Panc1 (cell line): ENCODE measurements around the gene RNPS1. TPM values are rescaled to one million over a fixed set of nuclear protein-coding genes. Genes with fewer than 3 reads are reported as not detected.

Experiments
- ATAC-seq: fragments of 200-7000 bp; cut with Tn5 transposase; 2 replicates; pipeline ENCODE4 v1.9.1; 2020; ENCODE audit warnings: mild to moderate bottlenecking, moderate library complexity
- BruUV-seq: library from RNA; stranded (reverse); fragments of 400-500 nt; replicated peaks from 2 replicates; lab custom pipeline; 2021; lab: Mats Ljungman, UMichigan
- CTCF ChIA-PET: fragments of 300-600 bp; sonication (Branson Sonifier 250); formaldehyde crosslinking; loops from one replicate; lab custom pipeline; 2022; ENCODE audit warnings: antibody characterized with exemption; lab: Charles Lee
- POLR2A ChIA-PET: fragments of 300-600 bp; sonication (Branson Sonifier 250); formaldehyde crosslinking; loops from one replicate; lab custom pipeline; 2022; ENCODE audit warnings: antibody characterized with exemption; lab: Charles Lee
- DNase-seq: peaks from one replicate; pipeline ENCODE4 v3.0.0-alpha.2; 2010; ENCODE audit warnings: low read depth, low spot score
- H3K27ac ChIP-seq: 2 replicates; pipeline ENCODE4 v1.5.1; 2011; ENCODE audit warnings: mild to moderate bottlenecking, low read length, inconsistent platforms
- H3K27me3 ChIP-seq: fragments of 200-500 bp; sonication (Bioruptor generic); 2 replicates; pipeline ENCODE4 v1.6.0; 2014; ENCODE audit warnings: low read length, inconsistent platforms; ENCODE audit not compliant: control insufficient read depth, insufficient read depth
- H3K36me3 ChIP-seq: fragments of 200-500 bp; sonication (Bioruptor generic); 2 replicates; pipeline ENCODE4 v1.5.1; 2014; ENCODE audit warnings: inconsistent platforms, mild to moderate bottlenecking, low read length, moderate library complexity; ENCODE audit not compliant: control insufficient read depth, insufficient read depth
- H3K4me1 ChIP-seq: 2 replicates; pipeline ENCODE4 v1.5.1; 2011; ENCODE audit warnings: inconsistent platforms, mild to moderate bottlenecking, low read length, moderate library complexity; ENCODE audit not compliant: control insufficient read depth, insufficient read depth
- H3K4me3 ChIP-seq, 2 experiments: 2 replicates each; pipeline ENCODE4 v1.5.1; 2011 to 2012; ENCODE audit warnings: low read depth in 2 of 2, low read length in 2 of 2, mild to moderate bottlenecking in 2 of 2, inconsistent platforms in 1 of 2, moderate library complexity in 1 of 2
- H3K9me3 ChIP-seq: fragments of 200-500 bp; sonication (Bioruptor generic); 2 replicates; pipeline ENCODE4 v1.5.1; 2014; ENCODE audit warnings: low read depth, mild to moderate bottlenecking, inconsistent platforms, low read length, moderate library complexity; ENCODE audit not compliant: control insufficient read depth, insufficient read depth
- CTCF ChIP-seq: fragments of 450-650 bp; IDR thresholded peaks from 2 replicates; pipeline ENCODE4 v1.5.1; 2017; ENCODE audit warnings: mild to moderate bottlenecking
- POLR2AphosphoS5 ChIP-seq: IDR thresholded peaks from 2 replicates; pipeline ENCODE4 v1.6.1; 2012; ENCODE audit warnings: mild to moderate bottlenecking, low read depth, low read length, moderate library complexity
- REST ChIP-seq, 2 experiments: IDR thresholded peaks; 2 replicates each; pipeline ENCODE4 v1.6.1; 2011 to 2012; ENCODE audit warnings: low read depth in 2 of 2, control low read depth in 1 of 2, low read length in 1 of 2, mild to moderate bottlenecking in 1 of 2, moderate library complexity in 1 of 2; ENCODE audit not compliant: insufficient read depth in 1 of 2
- SIN3A ChIP-seq: IDR thresholded peaks from 2 replicates; pipeline ENCODE4 v1.6.1; 2012; ENCODE audit warnings: low read depth, mild to moderate bottlenecking, low read length, moderate library complexity, borderline replicate concordance; ENCODE audit not compliant: insufficient read depth
- TCF7L2 ChIP-seq: IDR thresholded peaks from 2 replicates; pipeline ENCODE4 v1.6.1; 2011; ENCODE audit warnings: mild to moderate bottlenecking, low read depth, low read length, inconsistent platforms
- in situ Hi-C: cut with HindIII; loops from 2 replicates; pipeline ENCODE4 v1.10.0; 2016; ENCODE audit warnings: low sequenced_read_pairs, low pct_unique_long_range_greater_than_20kb
- intact Hi-C: fragments of 100-400 bp; cut with micrococcal nuclease; formaldehyde crosslinking; loops from one replicate; pipeline ENCODE4 v1.10.0; 2022; ENCODE audit not compliant: unreplicated experiment
- total RNA-seq: library from RNA; stranded (reverse); gene quantifications from one replicate; pipeline ENCODE4 v1.2.1, GENCODE V29; 2021; ENCODE audit not compliant: unreplicated experiment

Gene RNPS1
- total RNA-seq, 1 experiment from 2014 or later = 249 TPM

GRCh38 chr16:2288726-2289125, 20.8 kb upstream of the RNPS1 start:
- ChIA-PET CTCF (interaction anchor here (1.4 kb wide), 1 partner anchor 213 kb away, joined by 4 read pairs; no protein-coding TSS in a partner anchor), POLR2A (no interaction called here)
- H3K27me3 ChIP-seq = no peaks in the 10 kb centered on the region
- BruUV-seq = no TSS peak
- intact Hi-C loops = no loop called here
- ATAC-seq (no peak), DNase-seq (no peak)
- H3K36me3 ChIP-seq = no peaks in the 10 kb centered on the region
- H3K9me3 ChIP-seq = no peaks in the 10 kb centered on the region
- TF ChIP-seq REST (IDR thresholded peaks at IDR 0.05; ENCODE audit: insufficient read depth in 1 of 2, low read depth in 2 of 2, low read length in 1 of 2) (no peak), CTCF (no peak), TCF7L2 (no peak), SIN3A (no peak), POLR2AphosphoS5 (no peak)
- H3K27ac ChIP-seq = no peak overlapping the region
- in situ Hi-C loops = no loop called here
- H3K4me1 ChIP-seq = no peaks in the 10 kb centered on the region
- no peak overlapping the region for H3K4me3 ChIP-seq

GRCh38 chr16:2287916-2288547, 20.1 kb upstream of the RNPS1 start:
- ChIA-PET CTCF (no interaction called here), POLR2A (interaction anchor here (0.6 kb wide), 1 partner anchor 113 kb away, joined by 5 read pairs; no protein-coding TSS in a partner anchor)
- Histone ChIP-seq H3K27ac (no peak overlapping the region), H3K27me3 (no peaks in the 10 kb centered on the region), H3K4me3 (no peak overlapping the region), H3K9me3 (no peaks in the 10 kb centered on the region), H3K36me3 (no peaks in the 10 kb centered on the region), H3K4me1 (no peaks in the 10 kb centered on the region)
- ATAC-seq (no peak), DNase-seq (no peak)
- in situ Hi-C loops (no loop called here), intact Hi-C loops (no loop called here)
- TF ChIP-seq TCF7L2 = no peak
- TF ChIP-seq POLR2AphosphoS5 = no peak
- no peak for TF ChIP-seq CTCF
- TF ChIP-seq REST (IDR thresholded peaks at IDR 0.05; ENCODE audit: insufficient read depth in 1 of 2, low read depth in 2 of 2, low read length in 1 of 2) = no peak
- TF ChIP-seq SIN3A = no peak
- no TSS peak for BruUV-seq
